Lung (tissue), 12 donors: Measurements from ENCODE around the gene TM4SF4. TPM values are rescaled to one million over a fixed set of nuclear protein-coding genes. Genes with fewer than 3 reads are reported as not detected.
A peak's percentile ranks its signal among the peaks of the same experiment; 100 is the strongest.

ENCODE experiments used
- ATAC-seq: fragments of 200-7000 bp; cut with Tn5 transposase; one replicate; pipeline ENCODE4 v1.9.1; 2020; ENCODE audit warnings: moderate number of reproducible peaks; ENCODE audit not compliant: insufficient read depth, low FRiP score
- DNase-seq, 3 donors: peaks; one replicate each; pipeline ENCODE4 v3.0.0-alpha.2; 2013 to 2017
- H3K27ac ChIP-seq, 2 donors: one replicate each; pipeline ENCODE4 v1.5.1; 2013; ENCODE audit warnings: mild to moderate bottlenecking in 2 of 2, moderate library complexity in 2 of 2, control low read depth in 1 of 2, inconsistent platforms in 1 of 2, low read depth in 1 of 2, low read length in 1 of 2
- H3K27me3 ChIP-seq, 3 donors: one replicate each; pipeline ENCODE4 v1.5.1; 2013; ENCODE audit warnings: low read length in 2 of 3; ENCODE audit not compliant: control insufficient read depth in 3 of 3, insufficient read depth in 3 of 3
- H3K36me3 ChIP-seq, 4 donors: one replicate each; pipeline ENCODE4 v1.5.1; 2013; ENCODE audit warnings: low read length in 4 of 4, mild to moderate bottlenecking in 1 of 4, moderate library complexity in 1 of 4; ENCODE audit not compliant: control insufficient read depth in 4 of 4, insufficient read depth in 4 of 4
- H3K4me1 ChIP-seq, 5 donors: one replicate each; pipeline ENCODE4 v1.5.1; 2013; ENCODE audit warnings: low read length in 5 of 5, mild to moderate bottlenecking in 2 of 5, moderate library complexity in 1 of 5; ENCODE audit not compliant: control insufficient read depth in 5 of 5, insufficient read depth in 5 of 5
- H3K4me3 ChIP-seq: one replicate; pipeline ENCODE4 v1.5.1; 2013; ENCODE audit warnings: mild to moderate bottlenecking, control low read depth, moderate library complexity
- H3K9ac ChIP-seq, 2 donors: one replicate each; pipeline ENCODE4 v1.5.1; 2013; ENCODE audit warnings: low read length in 2 of 2, control low read depth in 1 of 2; ENCODE audit not compliant: insufficient read depth in 1 of 2
- H3K9me3 ChIP-seq, 4 donors: one replicate each; pipeline ENCODE4 v1.5.1; 2013; ENCODE audit warnings: low read length in 3 of 4, mild to moderate bottlenecking in 1 of 4, moderate library complexity in 1 of 4; ENCODE audit not compliant: control insufficient read depth in 4 of 4, insufficient read depth in 3 of 4
- WGBS, 2 donors: extraction: QIAGEN DNeasy Blood & Tissue Kit; methylation state at CpG; one replicate each; pipeline ENCODE4 v1.1.7; 2013; 5-methylcytosine and 5-hydroxymethylcytosine counted together
- polyA plus RNA-seq, 2 donors: library from polyadenylated mRNA; stranded (reverse); fragments of 200-250 nt; gene quantifications; one replicate each; pipeline ENCODE4 v1.2.1, GENCODE V29; 2013
- total RNA-seq, 2 donors: library from RNA; depleted of rRNA in 1 of 2; stranded (reverse); fragments of >200 nt in 1 of 2; gene quantifications; one replicate each; pipeline ENCODE4 v1.2.1, GENCODE V29; 2014 to 2021
- TF ChIP-seq, protein P1 (sequence below): IDR thresholded peaks from 2 replicates; pipeline ENCODE4 v1.5.1; 2012; ENCODE audit warnings: mild to moderate bottlenecking; ENCODE audit errors: control extremely low read depth, extremely low read depth
- donor health status: control.
- donor health status: control.
- donor health status: Bipolar disorder and iron deficiency.
- donor health status: healthy.
- donor health status: DM: yes; HTN: yes; CAD: no.

Gene TM4SF4
- total and polyA plus RNA-seq, 4 donors = 0.22 to 4.4 (median 2.0) TPM

DNA sequence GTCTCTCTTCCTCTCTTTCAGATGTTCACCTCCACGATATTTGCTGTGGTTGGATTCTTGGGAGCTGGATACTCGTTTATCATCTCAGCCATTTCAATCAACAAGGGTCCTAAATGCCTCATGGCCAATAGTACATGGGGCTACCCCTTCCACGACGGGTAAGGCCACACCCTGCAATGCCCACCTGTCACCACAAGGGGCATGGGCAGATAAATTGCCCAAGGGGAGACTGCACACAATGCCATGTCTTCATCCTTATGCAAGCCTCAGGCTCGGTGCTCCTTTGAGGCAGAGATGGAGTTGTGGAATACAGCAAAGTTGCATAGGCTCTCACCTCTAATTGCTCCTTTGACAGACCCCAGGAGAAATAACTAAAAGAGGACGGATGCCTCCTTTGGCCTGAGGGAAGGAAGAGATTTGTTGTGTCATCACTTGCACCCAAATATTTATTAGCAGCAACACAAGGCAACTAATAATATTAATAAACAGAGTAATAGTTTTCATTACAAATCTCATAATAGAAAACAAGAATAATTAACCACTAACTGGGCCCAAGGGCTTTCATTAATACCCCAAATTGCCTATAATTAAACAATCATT is 13.2 kb downstream of the TM4SF4 start:
- ATAC-seq (no peak), DNase-seq (no peak)
- H3K27me3 ChIP-seq = no peaks in the 10 kb centered on the region
- no peaks in the 10 kb centered on the region for H3K36me3 ChIP-seq
- peaks cover 0 to 2% (median 0%) of the 10 kb centered on the region in 5 donors for H3K4me1 ChIP-seq
- H3K9me3 ChIP-seq = no peaks in the 10 kb centered on the region
- H3K9ac ChIP-seq = no peak overlapping the region
- no peak overlapping the region for H3K4me3 ChIP-seq
- TF ChIP-seq, protein P1, sequence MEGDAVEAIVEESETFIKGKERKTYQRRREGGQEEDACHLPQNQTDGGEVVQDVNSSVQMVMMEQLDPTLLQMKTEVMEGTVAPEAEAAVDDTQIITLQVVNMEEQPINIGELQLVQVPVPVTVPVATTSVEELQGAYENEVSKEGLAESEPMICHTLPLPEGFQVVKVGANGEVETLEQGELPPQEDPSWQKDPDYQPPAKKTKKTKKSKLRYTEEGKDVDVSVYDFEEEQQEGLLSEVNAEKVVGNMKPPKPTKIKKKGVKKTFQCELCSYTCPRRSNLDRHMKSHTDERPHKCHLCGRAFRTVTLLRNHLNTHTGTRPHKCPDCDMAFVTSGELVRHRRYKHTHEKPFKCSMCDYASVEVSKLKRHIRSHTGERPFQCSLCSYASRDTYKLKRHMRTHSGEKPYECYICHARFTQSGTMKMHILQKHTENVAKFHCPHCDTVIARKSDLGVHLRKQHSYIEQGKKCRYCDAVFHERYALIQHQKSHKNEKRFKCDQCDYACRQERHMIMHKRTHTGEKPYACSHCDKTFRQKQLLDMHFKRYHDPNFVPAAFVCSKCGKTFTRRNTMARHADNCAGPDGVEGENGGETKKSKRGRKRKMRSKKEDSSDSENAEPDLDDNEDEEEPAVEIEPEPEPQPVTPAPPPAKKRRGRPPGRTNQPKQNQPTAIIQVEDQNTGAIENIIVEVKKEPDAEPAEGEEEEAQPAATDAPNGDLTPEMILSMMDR = no peak
- 72 to 79% methylated on average over 6 of the region's 6 CpGs for WGBS, 2 donors
- no peak overlapping the region for H3K27ac ChIP-seq

DNA sequence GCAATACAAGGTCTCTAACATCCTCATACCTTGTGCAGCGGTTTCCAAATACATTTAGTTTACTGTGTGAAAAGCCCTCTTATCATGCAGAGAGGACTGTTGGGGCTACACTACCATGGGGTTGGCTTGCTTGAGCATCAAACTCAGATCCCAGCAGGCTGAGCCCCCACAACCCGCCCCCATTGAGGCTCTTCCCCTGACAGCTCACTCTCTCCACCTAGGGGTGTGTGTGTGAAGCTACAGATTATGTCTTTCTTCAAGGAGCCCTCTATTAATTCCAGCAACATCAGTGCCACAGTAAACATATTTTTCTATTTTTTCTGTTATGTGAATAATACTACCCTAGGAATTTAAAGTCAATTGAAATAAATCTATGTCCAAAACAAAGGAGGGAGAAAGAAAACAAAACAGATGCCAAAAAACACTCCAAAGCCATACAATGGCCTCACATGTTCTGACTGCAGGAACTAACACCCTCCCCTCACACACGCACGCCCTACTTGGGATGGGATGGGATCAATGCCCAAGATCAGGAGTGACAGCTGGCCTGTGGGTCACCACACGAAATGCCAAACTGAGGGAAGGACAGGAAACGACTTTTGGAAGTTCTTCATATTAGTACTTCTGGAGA is 14.7 kb downstream of the TM4SF4 start:
- H3K36me3 ChIP-seq = no peaks in the 10 kb centered on the region
- DNase-seq = peak in 1 of 3 donors; percentile 36

DNA sequence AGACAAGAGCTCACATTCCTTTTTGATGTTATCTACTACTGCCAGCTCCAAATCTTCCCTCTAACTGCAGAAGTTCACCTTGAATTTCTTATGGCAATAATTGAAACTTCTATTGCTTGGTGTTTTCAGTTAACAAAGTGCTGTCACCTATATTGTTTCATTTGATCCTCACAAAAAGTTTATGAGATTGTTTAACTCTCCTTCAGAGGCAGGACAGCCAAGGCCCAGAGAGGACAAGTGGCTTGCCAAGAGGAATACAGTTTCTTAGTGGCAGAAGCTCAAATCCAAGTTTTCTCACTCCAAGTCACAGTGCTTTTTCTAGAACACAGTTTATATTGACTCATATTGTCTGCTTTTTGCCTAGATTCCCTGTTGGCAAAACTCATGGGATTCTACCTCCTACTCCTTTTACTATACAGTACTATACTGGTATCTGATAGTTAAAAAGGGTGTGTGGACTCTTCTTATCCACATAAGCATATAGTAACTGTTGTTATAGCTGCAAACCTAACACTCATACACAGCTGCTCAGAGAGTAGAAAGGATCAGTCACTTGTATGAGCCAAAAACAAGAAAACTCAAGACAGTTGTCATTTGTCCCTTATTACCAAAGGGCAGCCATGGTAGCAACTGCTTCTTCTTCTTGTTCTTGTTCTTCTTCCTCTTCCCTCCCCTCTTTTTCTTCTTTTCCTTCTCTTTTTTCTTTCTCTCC is 15.9 kb downstream of the TM4SF4 start:
- H3K4me3 ChIP-seq = no peak overlapping the region
- ATAC-seq (no peak), DNase-seq (no peak)
- H3K27ac ChIP-seq = no peak overlapping the region
- H3K4me1 ChIP-seq = peaks cover 0 to 2% (median 0%) of the 10 kb centered on the region in 5 donors
- H3K36me3 ChIP-seq = no peaks in the 10 kb centered on the region
- H3K9ac ChIP-seq = no peak overlapping the region
- no peaks in the 10 kb centered on the region for H3K27me3 ChIP-seq
- TF ChIP-seq, protein P1 = no peak
- no peaks in the 10 kb centered on the region for H3K9me3 ChIP-seq

More for the DNA sequence above, 14.7 kb downstream of the TM4SF4 start:
- 54 to 71% methylated on average over 6 of the region's 6 CpGs for WGBS, 2 donors
- H3K4me3 ChIP-seq = no peak overlapping the region
- no peaks in the 10 kb centered on the region for H3K27me3 ChIP-seq
- ATAC-seq = no peak
- H3K27ac ChIP-seq = no peak overlapping the region
- H3K9me3 ChIP-seq = no peaks in the 10 kb centered on the region
- H3K4me1 ChIP-seq = peaks cover 0 to 2% (median 0%) of the 10 kb centered on the region in 5 donors
- TF ChIP-seq, protein P1 = no peak
- H3K9ac ChIP-seq = no peak overlapping the region
